HepG2 (cell line): ENCODE results near the gene C9orf43. TPM values are rescaled to one million over a fixed set of nuclear protein-coding genes. Genes with fewer than 3 reads are reported as not detected.

Source experiments
- AHDC1 ChIP-seq: sonication (generic); formaldehyde crosslinking; IDR thresholded peaks from 2 replicates; pipeline ENCODE4 v1.5.1; 2020; ENCODE audit warnings: mild to moderate bottlenecking, missing genetic modification reagents, borderline replicate concordance
- GATA4 ChIP-seq: sonication (generic); IDR thresholded peaks from 2 replicates; pipeline ENCODE4 v1.6.1; 2016; ENCODE audit warnings: antibody characterized with exemption, low read depth, borderline replicate concordance
- KDM4B ChIP-seq: sonication (generic); formaldehyde crosslinking; IDR thresholded peaks from 2 replicates; pipeline ENCODE4 v1.4.0; 2020; ENCODE audit warnings: missing genetic modification reagents
- MED13 ChIP-seq: sonication (generic); formaldehyde crosslinking; IDR thresholded peaks from 2 replicates; pipeline ENCODE4 v1.5.0; 2020; ENCODE audit warnings: missing genetic modification reagents
- MLLT10 ChIP-seq: sonication (generic); formaldehyde crosslinking; IDR thresholded peaks from 2 replicates; pipeline ENCODE4 v1.4.0; 2020; ENCODE audit warnings: missing genetic modification reagents
- MYNN ChIP-seq: sonication (generic); formaldehyde crosslinking; IDR thresholded peaks from 2 replicates; pipeline ENCODE4 v1.4.0; 2020; ENCODE audit warnings: mild to moderate bottlenecking, low read depth, missing genetic modification reagents
- NR2F2 ChIP-seq: IDR thresholded peaks from 2 replicates; pipeline ENCODE4 v1.6.1; 2012; ENCODE audit warnings: low read depth, inconsistent platforms, borderline replicate concordance
- ONECUT2 ChIP-seq: sonication (generic); formaldehyde crosslinking; IDR thresholded peaks from 2 replicates; pipeline ENCODE4 v1.4.0; 2020; ENCODE audit warnings: missing genetic modification reagents
- RBFOX2 ChIP-seq: fragments of 200-400 bp; formaldehyde crosslinking; IDR thresholded peaks from 2 replicates; pipeline ENCODE4 v1.6.1; 2017; ENCODE audit warnings: low read depth, mild to moderate bottlenecking, low read length
- SOX13 ChIP-seq, 3 experiments: fragments of 450-650 bp in 1 of 3; sonication (generic) in 1 of 3; formaldehyde crosslinking in 1 of 3; IDR thresholded peaks in 2 of 3; conservative IDR thresholded peaks in 1 of 3; 2 replicates each; pipeline versions ENCODE4 v1.5.0 to v1.6.1; 2016 to 2020; ENCODE audit warnings: antibody characterized with exemption in 1 of 3, mild to moderate bottlenecking in 1 of 3, missing compliant biosample characterization in 1 of 3, missing genetic modification reagents in 1 of 3, moderate library complexity in 1 of 3
- U2AF2 ChIP-seq: fragments of 200-400 bp; formaldehyde crosslinking; IDR thresholded peaks from 2 replicates; pipeline ENCODE4 v1.6.1; 2017; ENCODE audit warnings: low read depth, mild to moderate bottlenecking, low read length
- ZBTB26 ChIP-seq: IDR thresholded peaks from 2 replicates; pipeline ENCODE4 v1.6.1; 2016; ENCODE audit warnings: missing compliant biosample characterization, missing genetic modification reagents, borderline replicate concordance
- ZKSCAN8 ChIP-seq: IDR thresholded peaks from 2 replicates; pipeline ENCODE4 v1.6.1; 2016; ENCODE audit warnings: borderline replicate concordance, missing genetic modification reagents, missing compliant biosample characterization
- ZNF207 ChIP-seq: fragments of 450-650 bp; IDR thresholded peaks from 2 replicates; pipeline ENCODE4 v1.6.1; 2016; ENCODE audit warnings: antibody characterized with exemption, borderline replicate concordance
- ZNF263 ChIP-seq: sonication (generic); formaldehyde crosslinking; IDR thresholded peaks from 2 replicates; pipeline ENCODE4 v1.4.0; 2020; ENCODE audit warnings: missing genetic modification reagents
- ZNF292 ChIP-seq: sonication (generic); formaldehyde crosslinking; IDR thresholded peaks from 2 replicates; pipeline ENCODE4 v1.8.1; 2022; ENCODE audit warnings: mild to moderate bottlenecking, low read depth, missing genetic modification reagents, borderline replicate concordance
- ZNF563 ChIP-seq: sonication (generic); formaldehyde crosslinking; IDR thresholded peaks from 2 replicates; pipeline ENCODE4 v1.8.0; 2022; ENCODE audit warnings: mild to moderate bottlenecking, moderate library complexity, missing genetic modification reagents
- ZNF703 ChIP-seq: sonication (generic); formaldehyde crosslinking; IDR thresholded peaks from 2 replicates; pipeline ENCODE4 v1.5.1; 2020; ENCODE audit warnings: missing genetic modification reagents, mild to moderate bottlenecking, moderate library complexity, borderline replicate concordance
- ZNF766 ChIP-seq: sonication (generic); formaldehyde crosslinking; IDR thresholded peaks from 2 replicates; pipeline ENCODE4 v1.5.0; 2020; ENCODE audit warnings: missing genetic modification reagents, borderline replicate concordance
- polyA plus RNA-seq, 8 experiments: library from polyadenylated mRNA; depleted of rRNA in 3 of 8; stranded (reverse) in 7 of 8; unstranded in 1 of 8; fragments of >200 nt; fragmentation: Illumina TruSeq in 4 of 8; extraction: Trizol in 4 of 8; gene quantifications; 2 replicates each; pipeline versions ENCODE4 v1.2.1 to v1.2.3, GENCODE V29; 2011 to 2016; ENCODE audit warnings: low read depth in 4 of 8, missing spikeins in 1 of 8, mixed read lengths in 1 of 8; ENCODE audit not compliant: insufficient read depth in 1 of 8
- total RNA-seq, 5 experiments: library from RNA; depleted of rRNA; stranded (reverse); fragments of >200 nt; fragmentation: Illumina TruSeq; extraction: Trizol; gene quantifications; 2 replicates each; pipeline ENCODE4 v1.2.3, GENCODE V29; 2016; ENCODE audit warnings: low read depth in 1 of 5

C9orf43 gene
- total and polyA plus RNA-seq, 2 of the 13 experiments (the other 11 are each of a cell fraction or from before 2014, with no cell fraction given): 0.24 to 0.31 TPM

DNA sequence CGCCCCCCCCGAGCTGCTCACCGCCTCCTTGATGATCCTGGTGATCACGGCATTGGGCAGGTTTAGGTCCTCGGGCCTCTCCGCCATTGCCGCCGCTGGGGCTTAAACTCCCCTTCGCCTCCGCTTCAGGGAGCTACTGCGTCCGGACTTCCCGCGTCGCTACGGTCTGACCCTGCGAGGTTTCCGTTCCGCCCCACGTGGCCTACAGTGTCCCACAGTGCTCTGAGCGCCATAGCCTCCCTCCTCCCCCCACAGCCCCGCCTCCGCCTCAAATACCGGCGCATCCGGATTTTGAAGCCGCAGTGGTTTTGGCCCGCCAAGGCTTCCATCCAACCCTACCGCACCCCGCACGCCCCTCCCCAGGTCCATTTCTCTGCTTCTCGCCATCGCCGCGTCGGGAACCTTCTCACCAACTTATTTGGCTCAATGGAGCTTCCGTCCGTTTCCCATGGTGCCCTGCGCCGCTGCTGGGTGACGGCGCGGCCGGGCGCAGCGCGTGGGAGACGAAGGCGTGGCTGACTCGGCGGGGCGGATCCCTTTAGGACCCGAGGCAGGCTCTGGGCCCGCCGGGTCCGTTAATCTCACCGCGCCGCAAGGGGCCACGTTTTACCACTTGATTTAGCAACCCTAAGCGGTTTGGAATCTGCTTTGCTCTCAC is at the start of gene C9orf43, which contains the start of gene POLE3 (continued):
- TF ChIP-seq ZNF766 (CRISPR knock-in tag) (0 out of 2 replicates have a peak, but pooled peaks have one; percentile 79), SOX13 (IDR thresholded peaks at IDR 0.05) (0 out of 2 replicates have a peak, but pooled peaks have one; percentile 34), SOX13 (CRISPR knock-in tag; conservative IDR thresholded peaks at IDR 0.05 in 1 of 2, IDR thresholded peaks at IDR 0.05 in 1 of 2) (peak in 1 of 2 experiments; percentile 24; a peak in 2 of 4 replicates), GATA4 (no peak), ZNF292 (CRISPR knock-in tag) (peak; percentile 45; the same call in 1 of the 2 replicates), MLLT10 (CRISPR knock-in tag) (no peak), ZBTB26 (CRISPR knock-in tag) (no peak; the same call in 1 of the 2 replicates), NR2F2 (peak; percentile 23; the same call in 1 of the 2 replicates), KDM4B (CRISPR knock-in tag) (peak; percentile 62; the same call in 1 of the 2 replicates), ZKSCAN8 (CRISPR knock-in tag) (0 out of 2 replicates have a peak, but pooled peaks have one; percentile 19), ZNF207 (no peak), ONECUT2 (CRISPR knock-in tag) (peak; percentile 21; the same call in 1 of the 2 replicates), U2AF2 (no peak), ZNF703 (CRISPR knock-in tag) (no peak), ZNF563 (CRISPR knock-in tag) (no peak; the same call in 1 of the 2 replicates), ZNF263 (CRISPR knock-in tag) (peak; percentile 82), AHDC1 (no peak; the same call in 1 of the 2 replicates), RBFOX2 (peak; percentile 93), MYNN (CRISPR knock-in tag) (no peak), MED13 (peak; percentile 83; the same call in 1 of the 2 replicates)
